ENCODE measurements around the gene SLC25A39.
A peak's percentile ranks its signal among the peaks of the same experiment; 100 is the strongest.

The SLC25A39 gene

GRCh38 chr17:44362949-44363612 lies 38.5 kb upstream of the SLC25A39 start:
- peak; percentile 14 for DNase-seq (ENCODE audit: low read depth, low spot score)
- in situ Hi-C loops (cut with HindIII; ENCODE audit: low sequenced_read_pairs), result no loop called here
- H3K4me3 ChIP-seq (ENCODE audit: low read depth, low read length), result peak overlapping the region; percentile 61
- TF ChIP-seq CTCF (IDR thresholded peaks at IDR 0.05; ENCODE audit: low read depth, low read length), result no peak

GRCh38 chr17:44362459-44362948 lies 37.9 kb upstream of the SLC25A39 start:
- no peak for DNase-seq (ENCODE audit: low read depth, low spot score)
- no peak for TF ChIP-seq CTCF (IDR thresholded peaks at IDR 0.05; ENCODE audit: low read depth, low read length)
- peak overlapping the region; percentile 61 for H3K4me3 ChIP-seq (ENCODE audit: low read depth, low read length)
- in situ Hi-C loops (cut with HindIII; ENCODE audit: low sequenced_read_pairs), result no loop called here

- no peak for TF ChIP-seq CTCF (IDR thresholded peaks at IDR 0.05; ENCODE audit: low read depth, low read length)
- DNase-seq (ENCODE audit: low read depth, low spot score), result no peak
- peak overlapping the region; percentile 7 for H3K4me3 ChIP-seq (ENCODE audit: low read depth, low read length)
- in situ Hi-C loops (cut with HindIII; ENCODE audit: low sequenced_read_pairs), result no loop called here
Observed at GRCh38 chr17:44361292-44362260, 37.0 kb upstream of the SLC25A39 start.

- TF ChIP-seq CTCF (IDR thresholded peaks at IDR 0.05; ENCODE audit: low read depth, low read length), result no peak
- in situ Hi-C loops (cut with HindIII; ENCODE audit: low sequenced_read_pairs), result no loop called here
- peak; percentile 22 for DNase-seq (ENCODE audit: low read depth, low spot score)
- no peak overlapping the region for H3K4me3 ChIP-seq (ENCODE audit: low read depth, low read length)
Observed at GRCh38 chr17:44360826-44361225, 36.2 kb upstream of the SLC25A39 start.

GRCh38 chr17:44360144-44360533 lies 35.5 kb upstream of the SLC25A39 start:
- H3K4me3 ChIP-seq (ENCODE audit: low read depth, low read length), result no peak overlapping the region
- no peak for TF ChIP-seq CTCF (IDR thresholded peaks at IDR 0.05; ENCODE audit: low read depth, low read length)
- in situ Hi-C loops (cut with HindIII; ENCODE audit: low sequenced_read_pairs), result no loop called here
- DNase-seq (ENCODE audit: low read depth, low spot score), result no peak

- DNase-seq (ENCODE audit: low read depth, low spot score), result no peak
- in situ Hi-C loops (cut with HindIII; ENCODE audit: low sequenced_read_pairs), result no loop called here
- H3K4me3 ChIP-seq (ENCODE audit: low read depth, low read length), result no peak overlapping the region
- no peak for TF ChIP-seq CTCF (IDR thresholded peaks at IDR 0.05; ENCODE audit: low read depth, low read length)
Observed at GRCh38 chr17:44359458-44360143, 35.0 kb upstream of the SLC25A39 start.

Data from astrocyte of the spinal cord (primary cell).